HG03460 (cell line): ENCODE data around the gene NPAS3.

Source experiments
- ATAC-seq: cut with Tn5 transposase; IDR thresholded peaks from one replicate; pipeline ENCODE4 v1.9.1; 2021; ENCODE audit not compliant: unreplicated experiment

The NPAS3 gene

DNA sequence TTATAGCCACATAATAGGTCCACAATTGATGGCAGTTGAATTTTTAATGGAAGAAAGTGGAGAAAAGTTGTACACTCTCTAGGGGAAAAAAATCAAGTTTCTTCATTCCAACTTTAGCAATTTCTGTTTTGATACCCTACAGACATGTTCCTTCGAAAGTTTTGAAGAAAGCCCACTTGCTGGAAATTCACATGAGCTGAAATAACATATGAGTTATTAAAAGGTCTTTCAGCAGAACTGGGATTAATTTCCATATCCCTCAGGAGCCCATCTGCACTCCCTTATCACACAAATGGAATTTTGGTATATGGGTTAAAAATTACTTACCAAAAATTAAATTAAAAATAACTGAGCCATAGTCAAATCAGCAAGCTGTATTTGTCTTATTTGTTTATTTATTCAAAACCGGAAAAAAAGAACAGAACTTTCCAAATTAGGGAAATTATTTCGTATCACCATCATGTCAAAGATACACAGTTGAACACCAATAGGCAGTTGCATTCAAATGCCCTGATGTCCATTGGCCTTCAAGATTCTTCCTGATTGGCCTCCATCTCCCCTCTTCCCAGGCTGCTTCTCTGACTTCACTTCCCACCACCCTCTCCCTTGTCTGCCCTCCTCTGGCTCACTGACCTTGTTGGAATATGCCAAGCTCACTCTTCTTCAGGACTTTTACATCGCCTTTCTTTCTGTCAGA is 566.7 kb downstream of the NPAS3 start:
- no peak for ATAC-seq

DNA sequence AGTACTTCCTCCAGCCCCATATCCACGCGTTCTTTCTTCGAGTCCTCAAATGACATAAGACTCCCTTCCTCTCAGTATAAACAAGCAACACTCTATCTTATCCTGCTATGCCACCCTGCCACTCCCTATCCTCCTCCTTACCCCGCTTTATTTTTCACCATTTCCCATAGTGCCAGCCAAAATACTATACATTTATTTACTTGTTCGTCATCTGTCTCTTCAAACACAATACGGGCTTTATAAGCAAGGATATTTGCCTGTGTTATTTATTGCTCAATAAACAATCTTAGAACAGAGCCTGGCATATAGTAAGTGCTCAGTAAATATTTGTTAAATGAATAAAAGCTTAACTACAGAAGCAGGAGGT is 567.3 kb downstream of the NPAS3 start:
- no peak for ATAC-seq

DNA sequence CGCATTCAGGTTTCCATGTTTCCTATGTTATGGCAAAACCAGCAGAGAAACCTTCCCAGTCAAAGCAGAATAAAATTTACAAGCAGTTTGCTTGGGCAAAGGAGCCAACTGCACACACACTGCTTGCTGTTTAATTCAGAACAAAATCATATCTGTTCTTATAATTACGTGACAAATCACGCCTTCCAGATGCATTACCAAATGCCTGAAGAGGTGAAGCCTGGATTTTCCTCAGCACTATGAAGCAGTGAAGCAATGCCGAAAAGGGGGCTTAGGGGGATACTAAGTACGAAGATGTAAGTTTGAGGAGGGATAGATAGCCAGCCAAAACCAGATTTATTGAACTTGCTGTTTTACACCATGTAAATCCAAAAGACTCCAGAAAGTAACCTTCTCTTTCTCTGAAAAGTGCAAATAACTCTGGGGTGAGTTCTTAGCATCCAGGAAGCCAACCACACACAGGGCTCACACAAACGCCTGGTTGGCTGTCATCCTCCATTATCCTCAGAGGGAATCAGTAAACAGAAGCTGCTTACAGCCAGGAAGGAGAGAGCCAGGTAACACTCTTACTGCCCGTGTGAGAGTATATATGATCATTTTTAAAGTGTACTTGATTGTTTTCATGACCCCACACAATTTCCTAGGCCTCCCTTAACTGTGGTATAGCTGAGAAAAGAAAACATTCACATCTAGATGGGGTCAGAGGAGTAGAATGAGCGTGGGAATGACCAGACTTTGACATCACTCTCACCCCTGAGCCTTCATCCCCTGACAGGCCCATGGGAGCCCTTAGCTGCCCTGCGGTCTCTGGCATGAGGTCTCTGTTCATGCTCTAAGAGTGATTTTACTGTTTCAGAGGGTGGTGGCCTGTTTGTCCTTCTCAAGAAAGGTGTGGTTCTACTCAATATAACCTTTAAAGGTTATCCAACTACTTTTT is 569.7 kb downstream of the NPAS3 start:
- no peak for ATAC-seq

DNA sequence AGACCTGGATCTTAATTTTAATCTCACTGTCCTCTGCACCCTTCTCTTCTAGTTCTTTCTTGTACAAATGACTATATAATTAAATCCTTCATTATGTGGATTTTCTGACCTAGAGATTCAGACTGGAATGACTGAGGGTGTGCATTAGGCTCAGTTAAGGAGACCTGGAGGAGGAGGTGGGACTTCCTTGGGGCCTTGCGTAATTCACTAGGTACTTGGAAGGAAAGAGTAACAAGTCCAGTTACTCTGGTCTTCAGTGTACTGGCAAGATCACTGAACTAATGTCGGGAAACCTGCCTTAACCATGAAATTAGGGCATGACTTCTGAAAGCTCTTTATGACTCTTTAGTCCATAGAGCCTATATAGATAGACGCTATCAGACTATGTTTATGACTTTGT is 570.8 kb downstream of the NPAS3 start:
- no peak for ATAC-seq

DNA sequence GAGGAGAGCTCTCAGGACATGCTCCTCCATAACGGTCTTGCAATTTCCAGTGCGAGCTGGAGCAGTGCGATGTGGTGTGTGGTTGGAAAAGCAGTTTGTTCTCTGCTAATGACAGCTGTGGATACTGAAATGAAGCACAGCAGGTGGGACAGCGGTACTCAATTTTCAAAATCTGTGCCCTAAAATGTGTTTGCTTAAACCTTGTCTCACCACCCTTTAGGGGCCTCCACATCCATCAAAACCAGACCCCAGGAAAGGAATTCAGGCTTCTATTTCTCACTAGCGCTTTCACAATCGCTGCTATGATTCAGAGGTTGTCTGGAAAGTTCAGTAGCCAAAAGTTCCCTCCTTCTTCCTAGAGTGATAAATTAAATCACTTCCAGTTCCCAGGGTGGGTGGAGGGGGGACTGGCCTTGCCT is 571.4 kb downstream of the NPAS3 start:
- no peak for ATAC-seq

DNA sequence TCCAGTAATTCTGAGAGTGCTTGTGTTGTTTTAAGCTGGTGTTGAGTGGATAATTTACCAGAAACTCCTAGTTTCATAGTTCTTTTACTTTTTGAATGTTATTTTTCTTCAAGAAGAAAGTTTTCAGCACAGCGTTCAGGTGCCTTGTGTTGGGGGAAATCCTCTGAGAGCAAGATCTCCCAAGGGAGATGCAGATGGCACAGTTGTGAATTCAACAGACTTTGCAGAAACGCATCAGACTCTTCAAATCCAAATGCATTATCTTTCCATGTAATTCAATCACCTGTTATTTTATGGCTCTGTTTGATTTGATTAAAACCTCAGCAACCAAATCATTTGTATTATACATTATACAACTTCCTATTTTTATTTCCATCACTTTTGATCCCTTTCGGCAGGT is 572.3 kb downstream of the NPAS3 start:
- no peak for ATAC-seq

DNA sequence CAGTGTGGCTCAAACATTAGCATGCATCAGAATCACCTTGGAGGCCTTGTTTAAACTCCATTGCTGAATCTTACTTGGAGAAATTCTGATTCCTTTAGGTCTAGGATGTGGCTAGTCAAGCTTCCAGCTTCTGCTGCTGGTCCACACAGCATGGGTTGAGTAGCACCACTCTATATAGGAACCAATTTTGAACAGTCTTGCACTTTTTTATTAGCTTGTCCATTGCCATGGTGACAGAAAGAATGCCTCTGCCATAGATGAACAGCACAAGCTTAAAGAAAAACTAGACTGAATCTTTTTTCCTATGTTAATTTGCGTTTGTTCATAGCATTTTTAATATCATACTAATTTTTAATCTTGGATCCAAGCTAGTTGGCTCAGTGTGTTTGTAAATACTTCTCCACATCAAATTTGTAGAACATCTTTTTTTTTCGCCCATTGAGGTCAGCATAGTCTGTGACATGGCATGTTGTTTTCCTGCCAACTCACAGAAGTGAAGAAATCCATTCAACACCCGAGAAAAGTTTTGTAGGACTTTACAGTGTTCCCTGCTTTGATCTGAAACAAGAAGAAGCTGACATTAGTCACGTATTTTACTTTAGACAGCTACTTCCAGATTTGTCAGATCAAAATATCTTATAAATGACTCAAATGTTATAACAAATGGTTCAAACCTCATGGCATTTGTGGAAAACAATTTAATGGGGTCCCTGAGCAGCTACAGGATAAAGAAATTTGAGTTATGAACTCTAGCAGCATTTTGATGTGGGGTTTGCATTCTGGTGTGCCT is 573.4 kb downstream of the NPAS3 start:
- no peak for ATAC-seq

DNA sequence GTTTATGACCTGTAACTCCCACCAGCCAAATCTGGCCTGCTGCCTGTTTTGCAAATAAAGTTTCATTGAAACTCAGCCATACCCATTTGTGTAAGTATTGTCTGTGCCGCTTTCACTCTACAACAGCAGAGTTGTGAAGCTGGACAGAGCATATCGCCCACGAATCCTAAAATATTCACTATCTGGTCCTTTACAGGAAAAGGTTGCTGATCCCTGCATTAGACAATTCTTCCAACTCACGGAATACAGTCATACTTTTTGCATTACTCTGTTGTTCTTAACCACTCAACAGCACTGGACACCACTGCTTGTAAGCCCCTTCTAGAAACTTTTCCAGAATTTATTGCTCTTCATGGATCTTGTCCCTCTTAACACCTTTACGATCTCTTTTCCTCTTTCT is 576.8 kb downstream of the NPAS3 start:
- ATAC-seq = no peak

DNA sequence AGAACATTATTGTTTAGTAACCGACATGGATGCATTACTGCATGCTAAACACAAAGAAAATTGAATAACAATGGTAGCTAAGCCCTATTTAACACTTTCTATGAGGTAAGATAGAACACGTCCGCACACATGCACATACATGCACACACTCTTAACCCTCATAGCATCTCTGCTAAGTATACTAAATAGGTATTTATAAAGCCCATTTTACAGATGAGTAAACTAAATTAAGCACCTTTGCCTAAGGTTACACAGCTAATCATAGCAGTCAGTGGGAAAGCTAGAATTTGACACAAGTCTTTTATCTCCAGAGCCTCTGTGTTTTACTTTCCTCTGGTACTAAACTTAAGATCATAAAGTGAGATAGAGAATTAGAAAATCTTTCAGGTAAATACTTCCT is 577.2 kb downstream of the NPAS3 start:
- ATAC-seq = no peak

DNA sequence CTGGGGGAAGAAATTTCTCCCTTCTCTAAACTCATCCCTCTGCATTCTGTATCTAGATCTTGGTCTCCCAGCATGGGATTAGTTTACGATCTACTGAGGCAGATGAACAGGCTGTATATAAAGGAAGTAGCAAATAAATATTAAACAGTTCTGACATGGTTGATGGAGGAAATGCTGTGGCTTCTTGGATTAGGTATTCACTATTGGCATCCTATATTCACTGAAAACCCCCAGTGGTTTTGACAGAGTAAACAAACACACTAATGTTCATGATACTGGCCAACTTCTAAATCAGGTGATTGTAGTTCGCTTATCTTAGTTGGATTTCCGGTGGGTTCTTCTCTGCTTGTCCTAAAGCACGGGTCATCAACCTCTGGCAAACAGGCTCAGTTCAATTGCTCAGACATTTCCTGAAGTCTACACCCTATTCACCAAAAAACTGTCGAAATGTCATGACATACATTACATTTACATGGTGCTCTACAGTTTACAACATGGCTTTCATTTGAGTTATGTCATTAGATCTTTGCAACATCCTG is 578.3 kb downstream of the NPAS3 start:
- no peak for ATAC-seq

DNA sequence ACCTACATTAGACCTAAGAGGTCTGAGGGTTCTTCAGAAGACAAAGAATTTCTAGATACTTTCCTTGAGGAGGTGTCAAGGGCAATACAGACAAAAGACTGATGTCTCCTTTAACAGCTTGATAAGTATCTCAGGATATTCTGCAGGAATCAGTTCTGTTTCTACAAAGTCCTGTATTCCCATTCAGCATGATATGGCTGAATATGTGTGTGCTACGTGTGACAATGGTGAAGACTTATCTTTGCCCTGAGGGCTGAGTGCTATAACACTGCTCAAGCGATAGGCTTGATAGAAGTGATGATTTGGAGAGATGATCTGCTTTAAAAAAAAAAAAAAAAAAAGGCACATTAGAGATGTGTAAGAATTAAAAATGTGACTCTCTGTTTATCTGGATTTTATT is 582.5 kb downstream of the NPAS3 start:
- no peak for ATAC-seq

DNA sequence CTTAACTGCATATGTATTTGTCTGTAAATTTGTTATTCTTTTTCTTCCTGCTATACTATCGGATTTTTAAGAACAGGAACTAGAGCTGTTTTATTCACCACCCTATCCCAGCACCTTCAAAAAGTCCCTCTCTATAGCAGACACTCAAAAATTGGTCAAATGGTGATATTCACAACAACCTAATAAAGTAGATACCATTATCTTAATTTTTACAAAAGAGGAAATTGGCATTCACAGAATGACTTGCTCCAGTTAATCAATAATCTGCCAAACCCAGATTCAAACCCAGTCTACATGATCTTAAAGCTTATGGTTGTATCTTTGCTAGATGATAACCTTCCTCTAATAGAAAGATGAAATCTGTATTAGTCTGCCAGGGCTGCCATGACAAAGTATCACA is 585.6 kb downstream of the NPAS3 start:
- peak; percentile 53 for ATAC-seq

DNA sequence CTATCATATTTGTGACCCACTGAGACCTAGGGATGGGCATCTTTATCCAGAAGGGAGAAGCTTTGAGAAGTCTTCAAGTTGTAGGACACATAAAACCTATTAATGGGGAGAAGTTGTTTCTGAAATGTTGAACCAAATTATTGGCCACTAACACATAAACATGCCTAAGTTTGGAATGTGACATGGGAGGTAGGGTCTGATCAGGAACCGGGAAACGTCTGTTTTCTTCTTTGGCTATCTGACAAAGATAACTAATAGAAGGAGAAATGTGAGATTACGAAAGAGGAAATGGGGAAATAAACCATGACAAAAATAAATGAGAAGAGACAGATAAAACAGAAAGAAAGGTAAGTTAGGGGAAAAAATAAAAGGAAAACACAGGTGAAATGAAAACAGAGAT is 586.9 kb downstream of the NPAS3 start:
- no peak for ATAC-seq

DNA sequence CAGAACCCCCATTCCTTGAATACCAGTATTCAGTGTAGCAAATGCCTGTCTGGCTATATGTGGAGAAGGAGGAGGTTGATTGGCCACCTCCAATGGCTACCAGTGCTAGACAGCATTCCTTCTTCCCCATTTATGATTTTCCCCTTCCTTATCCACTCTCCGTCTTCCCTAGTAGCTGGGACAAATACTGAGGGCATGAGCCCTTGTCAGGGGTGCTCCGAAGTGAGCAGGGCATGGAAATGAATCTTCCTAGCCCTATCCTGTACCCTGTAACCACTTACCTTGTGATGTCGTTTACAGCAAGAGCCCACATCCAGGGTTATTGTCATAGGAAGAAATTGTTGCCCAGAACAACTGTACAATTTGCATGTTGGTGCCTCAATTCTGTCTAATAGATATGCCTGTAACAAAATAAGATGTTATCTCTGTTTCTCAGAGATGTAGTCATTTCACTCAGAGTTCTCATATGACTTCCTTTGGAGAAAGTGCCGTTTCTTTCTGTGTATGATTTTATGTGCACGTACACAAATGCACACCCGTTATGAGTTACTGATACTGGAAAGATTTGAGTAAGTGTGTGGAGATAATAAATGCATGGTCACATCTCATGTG is 588.5 kb downstream of the NPAS3 start:
- ATAC-seq = no peak

DNA sequence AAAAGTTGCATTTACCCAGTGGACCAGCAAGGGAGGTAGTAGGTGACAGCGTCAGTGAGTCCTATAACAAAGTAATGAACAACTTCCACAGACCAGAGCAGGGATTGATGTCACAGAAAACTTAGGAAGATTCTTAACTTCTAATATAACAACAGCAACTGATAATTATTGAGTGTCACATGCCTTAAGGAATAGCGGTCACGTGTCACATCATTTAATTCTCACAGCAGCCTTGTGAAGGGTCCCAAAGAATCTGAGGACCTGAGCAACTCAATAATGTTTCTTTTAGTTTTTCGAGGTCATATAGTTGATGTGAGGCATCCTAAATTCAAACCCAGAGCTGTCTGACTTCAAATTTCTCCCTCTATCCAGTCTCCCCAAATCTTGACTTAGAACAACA is 590.0 kb downstream of the NPAS3 start:
- no peak for ATAC-seq

DNA sequence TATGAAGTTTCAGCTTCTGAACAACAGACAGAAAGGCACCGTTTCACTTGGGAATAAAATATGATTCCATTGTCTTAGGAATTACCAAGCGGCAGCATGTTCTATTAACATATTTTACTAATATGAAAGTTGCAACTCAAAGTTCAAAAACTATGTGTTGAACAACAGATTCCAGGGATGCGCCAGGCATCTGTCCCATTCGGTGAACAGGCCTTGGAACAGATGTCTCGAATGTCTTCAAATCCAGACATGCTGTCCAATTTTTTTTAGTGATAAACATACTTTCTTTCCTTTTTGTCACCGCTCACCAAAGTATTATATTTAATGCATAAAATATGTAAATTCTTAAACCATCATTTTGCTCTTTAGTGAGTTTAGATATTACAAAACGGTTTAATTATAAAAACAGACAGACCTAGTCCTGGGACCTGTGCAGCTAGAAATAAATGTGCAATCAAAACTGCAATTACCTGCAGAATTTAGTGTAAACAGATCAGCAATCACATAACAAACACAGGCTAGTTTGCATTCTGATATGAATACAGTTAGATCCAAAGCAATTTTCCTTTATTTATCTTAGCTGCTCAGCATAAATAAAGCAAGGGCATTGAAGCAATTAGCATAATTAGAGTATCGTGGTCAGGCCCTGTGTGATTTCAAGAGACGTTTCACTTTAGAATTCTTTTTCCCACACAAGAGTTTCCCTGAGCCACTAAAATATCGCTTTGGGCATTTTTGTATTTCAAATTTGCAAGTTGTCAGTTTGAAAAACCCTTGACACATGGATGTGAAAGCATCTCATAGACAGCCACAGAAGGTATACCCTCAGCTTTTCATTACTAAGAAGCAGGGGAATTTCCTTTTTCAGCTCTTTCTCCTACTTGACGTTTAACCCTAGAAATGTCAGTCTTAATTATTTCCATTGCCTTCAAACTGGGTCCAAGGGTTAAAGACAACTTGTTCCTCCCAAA is 591.4 kb downstream of the NPAS3 start:
- no peak for ATAC-seq

DNA sequence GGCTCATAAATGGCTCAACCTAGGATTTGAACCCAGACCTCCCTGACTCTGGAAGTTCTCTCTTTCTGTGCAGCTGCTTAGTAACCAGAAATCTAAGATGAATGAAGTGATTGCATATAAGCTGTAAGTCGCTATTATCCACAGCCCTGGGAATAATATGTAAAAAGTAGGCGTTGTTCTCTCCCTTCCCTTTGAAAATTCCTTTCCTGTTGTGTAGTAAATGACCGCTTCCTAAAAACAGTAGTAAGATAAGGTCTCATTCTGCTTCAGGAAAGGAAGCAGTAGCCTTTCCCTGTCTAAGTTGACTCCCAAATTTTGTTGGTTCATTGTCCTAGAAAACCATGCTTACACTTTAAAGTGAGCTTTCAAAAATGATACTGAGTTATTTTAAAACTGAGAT is 593.9 kb downstream of the NPAS3 start:
- ATAC-seq = no peak

DNA sequence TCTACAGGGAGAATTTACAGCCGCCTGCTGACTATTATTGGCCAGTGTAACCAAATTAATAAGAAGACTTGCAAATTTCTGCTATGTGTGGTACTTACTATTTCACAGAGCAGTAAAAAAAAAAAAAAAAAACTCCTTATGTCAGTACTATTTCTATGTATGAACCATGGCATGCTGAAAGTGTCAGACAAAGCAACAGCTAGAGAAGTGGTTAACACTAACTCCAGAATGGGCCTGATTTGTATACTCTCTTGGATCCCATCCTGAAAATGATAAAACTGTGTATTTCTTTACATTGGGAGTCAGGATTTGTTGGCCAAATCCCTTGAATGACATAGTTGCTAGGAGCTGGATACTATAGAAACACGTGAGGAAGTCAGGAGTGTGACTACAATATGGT is 595.4 kb downstream of the NPAS3 start:
- ATAC-seq = no peak

DNA sequence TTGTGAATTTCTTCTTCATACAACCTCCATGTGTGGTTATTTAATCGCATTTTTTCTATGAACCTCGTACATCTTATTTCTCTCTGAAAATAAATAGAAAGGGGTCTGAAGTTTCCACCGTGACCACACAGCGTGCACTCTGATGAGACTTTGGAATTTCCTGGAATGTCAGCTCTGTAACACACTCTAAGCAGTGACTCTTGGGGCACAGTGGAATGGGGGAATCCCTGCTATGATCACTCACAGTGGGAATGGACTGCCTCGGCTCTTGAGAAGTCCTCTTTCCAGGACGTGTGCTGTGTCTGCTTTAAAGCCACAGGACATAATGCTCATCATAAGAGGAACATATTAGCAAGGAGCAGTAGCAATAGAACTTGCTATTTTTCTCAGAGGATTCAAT is 596.0 kb downstream of the NPAS3 start:
- no peak for ATAC-seq

DNA sequence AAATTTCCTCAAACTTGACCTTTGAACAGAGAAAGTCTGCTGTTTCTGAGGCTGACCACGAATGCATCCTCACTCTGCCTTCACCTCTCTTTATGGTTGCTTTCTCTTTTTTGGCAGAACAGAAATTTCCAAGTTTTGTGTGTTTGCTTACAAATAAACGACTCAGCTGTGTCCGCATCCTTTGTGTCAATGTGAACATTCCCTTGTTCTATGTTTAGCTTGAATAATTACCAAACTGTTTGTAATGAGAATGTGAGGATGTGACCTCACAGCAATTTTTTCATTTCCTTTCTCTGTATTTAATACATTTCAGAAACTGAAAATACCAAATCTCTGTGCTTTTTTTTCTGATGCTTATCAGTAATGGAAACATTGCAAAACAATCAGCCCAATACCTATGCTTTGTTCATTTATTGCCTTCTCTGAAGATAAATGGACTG is 601.3 kb downstream of the NPAS3 start:
- ATAC-seq = no peak
